OCI-LY3 (cell line): ENCODE data around the gene ESRRG.

Experiments used
- H2AFZ ChIP-seq: fragments of 200-600, 300-600 bp; shearing (Covaris generic); 2 replicates; pipeline ENCODE4 v1.6.0; 2014; ENCODE audit warnings: antibody characterized with exemption, low read depth, low read length
- H3K27ac ChIP-seq: fragments of 200-600, 300-600 bp; sonication (generic); 2 replicates; pipeline ENCODE4 v1.5.1; 2014; ENCODE audit warnings: mild to moderate bottlenecking, low read length, moderate library complexity, mixed read lengths
- H3K27me3 ChIP-seq: fragments of 200-600, 300-600 bp; sonication (generic); 2 replicates; pipeline ENCODE4 v1.6.1; 2014; ENCODE audit warnings: low read depth, low read length, mixed read lengths
- H3K36me3 ChIP-seq: fragments of 200-600, 300-600 bp; sonication (generic); replicated peaks from 2 replicates; pipeline ENCODE3; 2014; ENCODE audit warnings: low read depth, low read length, mixed read lengths
- H3K4me1 ChIP-seq: fragments of 300-600, 200-600 bp; sonication (generic); 2 replicates; pipeline ENCODE4 v1.6.1; 2014; ENCODE audit warnings: low read length, mixed read lengths
- H3K4me2 ChIP-seq: fragments of 200-600, 300-600 bp; sonication (generic); 2 replicates; pipeline ENCODE4 v1.6.1; 2014; ENCODE audit warnings: low read length, mixed read lengths
- H3K4me3 ChIP-seq: fragments of 300-600, 200-600 bp; sonication (generic); 2 replicates; pipeline ENCODE4 v1.5.1; 2014; ENCODE audit warnings: antibody characterized with exemption, mild to moderate bottlenecking, low read length, moderate library complexity
- H3K79me2 ChIP-seq: fragments of 300-600, 200-600 bp; shearing (Covaris generic); 2 replicates; pipeline ENCODE4 v1.6.1; 2014; ENCODE audit warnings: mild to moderate bottlenecking, low read length, mixed read lengths
- H3K9ac ChIP-seq: fragments of 300-600, 200-600 bp; shearing (Covaris generic); 2 replicates; pipeline ENCODE4 v1.6.0; 2014; ENCODE audit warnings: mild to moderate bottlenecking, low read length, moderate library complexity
- H3K9me3 ChIP-seq: fragments of 200-600, 300-600 bp; shearing (Covaris generic); 2 replicates; pipeline ENCODE4 v1.6.1; 2014; ENCODE audit warnings: low read length, mixed read lengths; ENCODE audit not compliant: insufficient read depth
- H4K20me1 ChIP-seq: fragments of 200-600, 300-600 bp; sonication (generic); 2 replicates; pipeline ENCODE4 v1.6.1; 2016; ENCODE audit warnings: low read length, mixed read lengths; ENCODE audit not compliant: insufficient read depth
- EZH2phosphoT487 ChIP-seq: fragments of 200-600 bp; shearing (Covaris generic); IDR thresholded peaks from 2 replicates; pipeline ENCODE4 v1.6.1; 2018; ENCODE audit warnings: antibody characterized with exemption, mixed run types, low read depth
- TF ChIP-seq, protein P1 (sequence below): fragments of 200-600, 300-600 bp; sonication (generic); IDR thresholded peaks from 2 replicates; pipeline ENCODE4 v1.5.1; 2014; ENCODE audit warnings: antibody characterized with exemption, low read length, low read depth

The ESRRG gene

DNA sequence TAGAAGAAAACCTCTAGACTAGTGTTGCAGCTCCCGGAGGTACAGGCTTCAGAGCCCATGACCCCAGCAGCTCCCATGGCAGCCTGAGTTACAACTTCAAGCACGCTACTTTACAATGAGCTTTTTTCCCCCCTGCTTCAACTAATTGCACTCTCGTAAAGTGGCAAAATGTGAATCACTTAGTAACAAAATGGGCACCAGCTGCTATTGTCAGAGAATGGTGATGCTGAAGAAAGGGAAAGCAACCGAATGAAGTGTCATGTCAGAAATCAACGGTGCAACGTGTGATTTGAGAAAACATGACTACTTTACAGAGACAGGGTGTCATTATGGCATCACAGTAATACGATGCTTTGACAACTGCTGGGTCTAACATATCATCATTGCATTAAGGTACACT lies 40.5 kb downstream of the ESRRG start:
- Histone ChIP-seq H3K9ac (no peak overlapping the region), H3K4me1 (no peaks in the 10 kb centered on the region), H3K27me3 (no peaks in the 10 kb centered on the region)

DNA sequence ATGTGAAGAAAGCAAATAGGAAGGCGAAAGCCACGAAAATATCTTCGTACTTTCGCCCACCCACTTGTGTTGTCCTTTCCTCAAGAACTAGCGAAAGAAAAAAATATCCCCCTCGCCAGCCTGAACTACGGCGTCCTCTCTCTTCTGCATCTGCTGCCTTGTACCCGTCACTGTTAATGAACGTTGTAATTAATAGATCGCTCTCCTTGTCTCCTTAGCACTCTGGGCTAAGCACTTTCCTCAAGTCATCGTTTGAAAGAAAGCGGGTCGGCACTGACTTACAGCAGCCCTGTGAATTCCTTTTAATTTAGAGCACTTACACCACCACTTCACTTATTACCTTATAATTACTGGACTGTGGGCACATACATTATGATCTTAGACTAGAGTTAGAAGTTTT lies 44.1 kb downstream of the ESRRG start:
- Histone ChIP-seq H3K79me2 (no peaks in the 10 kb centered on the region), H3K4me2 (no peak overlapping the region), H3K27ac (no peak overlapping the region), H2AFZ (no peak overlapping the region), H4K20me1 (no peaks in the 10 kb centered on the region), H3K4me1 (no peaks in the 10 kb centered on the region), H3K9me3 (no peaks in the 10 kb centered on the region), H3K27me3 (no peaks in the 10 kb centered on the region), H3K36me3 (no peaks in the 10 kb centered on the region), H3K9ac (no peak overlapping the region), H3K4me3 (no peak overlapping the region)
- TF ChIP-seq, protein P1, sequence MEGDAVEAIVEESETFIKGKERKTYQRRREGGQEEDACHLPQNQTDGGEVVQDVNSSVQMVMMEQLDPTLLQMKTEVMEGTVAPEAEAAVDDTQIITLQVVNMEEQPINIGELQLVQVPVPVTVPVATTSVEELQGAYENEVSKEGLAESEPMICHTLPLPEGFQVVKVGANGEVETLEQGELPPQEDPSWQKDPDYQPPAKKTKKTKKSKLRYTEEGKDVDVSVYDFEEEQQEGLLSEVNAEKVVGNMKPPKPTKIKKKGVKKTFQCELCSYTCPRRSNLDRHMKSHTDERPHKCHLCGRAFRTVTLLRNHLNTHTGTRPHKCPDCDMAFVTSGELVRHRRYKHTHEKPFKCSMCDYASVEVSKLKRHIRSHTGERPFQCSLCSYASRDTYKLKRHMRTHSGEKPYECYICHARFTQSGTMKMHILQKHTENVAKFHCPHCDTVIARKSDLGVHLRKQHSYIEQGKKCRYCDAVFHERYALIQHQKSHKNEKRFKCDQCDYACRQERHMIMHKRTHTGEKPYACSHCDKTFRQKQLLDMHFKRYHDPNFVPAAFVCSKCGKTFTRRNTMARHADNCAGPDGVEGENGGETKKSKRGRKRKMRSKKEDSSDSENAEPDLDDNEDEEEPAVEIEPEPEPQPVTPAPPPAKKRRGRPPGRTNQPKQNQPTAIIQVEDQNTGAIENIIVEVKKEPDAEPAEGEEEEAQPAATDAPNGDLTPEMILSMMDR: no peak
- no peak for TF ChIP-seq EZH2phosphoT487

More for the DNA sequence above, 40.5 kb downstream of the ESRRG start:
- no peak for TF ChIP-seq EZH2phosphoT487
- TF ChIP-seq, protein P1: no peak
- H3K4me3 ChIP-seq: no peak overlapping the region
- no peak overlapping the region for H3K4me2 ChIP-seq
- H3K9me3 ChIP-seq: no peaks in the 10 kb centered on the region
- no peak overlapping the region for H2AFZ ChIP-seq
- no peak overlapping the region for H3K27ac ChIP-seq
- H4K20me1 ChIP-seq: no peaks in the 10 kb centered on the region
- H3K36me3 ChIP-seq: no peaks in the 10 kb centered on the region
- no peaks in the 10 kb centered on the region for H3K79me2 ChIP-seq

DNA sequence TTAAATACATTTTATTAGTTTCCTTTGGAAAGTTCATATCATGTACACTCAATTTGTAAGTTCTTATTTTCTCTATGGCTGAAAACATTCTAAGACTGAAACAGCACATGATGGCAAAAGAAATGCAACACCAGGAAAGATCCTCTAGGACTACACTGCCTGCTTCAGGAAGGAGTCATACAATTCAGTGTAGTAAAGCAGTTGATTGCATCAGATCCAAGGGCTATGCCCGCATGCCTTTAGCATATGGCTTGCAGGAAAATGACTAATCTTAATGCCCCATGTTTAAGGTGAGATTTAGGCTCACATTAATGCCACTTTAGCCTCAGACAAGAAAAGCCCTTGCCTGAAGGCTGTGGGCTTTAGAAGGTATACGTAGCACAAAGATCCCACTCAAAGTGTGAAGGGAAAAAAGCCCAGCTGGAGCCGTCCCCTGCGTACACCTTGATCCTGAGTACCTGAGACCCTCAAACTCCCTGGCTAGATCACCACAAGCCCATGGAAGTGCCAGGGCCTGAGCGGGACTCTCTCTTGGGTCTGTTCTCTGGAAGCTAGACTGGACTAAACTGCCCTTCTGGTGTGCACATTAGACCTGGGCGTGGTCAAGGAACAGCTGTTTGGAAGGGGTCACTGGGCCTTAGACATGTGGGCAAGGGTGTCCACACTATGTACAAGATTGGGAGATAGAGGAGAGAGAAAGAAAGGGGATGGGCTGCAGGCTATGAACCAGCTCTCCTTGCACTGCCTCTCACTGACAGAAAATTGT lies 52.9 kb downstream of the ESRRG start:
- no peaks in the 10 kb centered on the region for H3K4me1 ChIP-seq

DNA sequence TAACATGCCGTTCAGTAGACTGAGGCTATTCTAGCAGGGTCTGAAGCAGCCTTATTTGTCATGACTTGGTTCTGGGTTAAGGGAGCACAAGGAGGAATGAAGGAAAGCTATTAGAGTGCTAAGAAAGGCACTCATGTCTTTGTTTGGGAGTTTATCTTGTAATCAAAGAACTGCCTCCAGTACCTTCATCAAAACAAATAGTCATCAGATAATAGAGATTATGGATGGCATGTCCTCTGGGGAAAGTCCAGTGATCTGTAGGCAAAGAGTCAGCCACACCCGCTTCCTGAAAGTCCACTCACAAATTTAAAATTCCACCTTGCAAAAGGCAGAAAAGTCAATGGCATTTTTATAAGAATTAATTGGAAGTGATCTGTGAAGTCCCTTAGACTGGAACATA lies 56.8 kb downstream of the ESRRG start:
- Histone ChIP-seq H3K27me3 (no peaks in the 10 kb centered on the region; the same call in 1 of the 2 replicates), H3K79me2 (no peaks in the 10 kb centered on the region), H3K36me3 (no peaks in the 10 kb centered on the region), H3K27ac (no peak overlapping the region), H3K4me2 (no peak overlapping the region), H3K9ac (no peak overlapping the region), H3K4me3 (no peak overlapping the region), H3K4me1 (no peaks in the 10 kb centered on the region), H2AFZ (no peak overlapping the region), H3K9me3 (no peaks in the 10 kb centered on the region), H4K20me1 (no peaks in the 10 kb centered on the region)
- no peak for TF ChIP-seq EZH2phosphoT487

More for the DNA sequence above, 52.9 kb downstream of the ESRRG start:
- no peaks in the 10 kb centered on the region for H3K79me2 ChIP-seq
- no peak overlapping the region for H3K27ac ChIP-seq
- H4K20me1 ChIP-seq: no peaks in the 10 kb centered on the region
- H3K4me3 ChIP-seq: no peak overlapping the region
- TF ChIP-seq EZH2phosphoT487: no peak
- TF ChIP-seq, protein P1: no peak
- no peaks in the 10 kb centered on the region for H3K9me3 ChIP-seq
- no peak overlapping the region for H3K4me2 ChIP-seq
- H2AFZ ChIP-seq: no peak overlapping the region
- H3K36me3 ChIP-seq: no peaks in the 10 kb centered on the region
- no peaks in the 10 kb centered on the region for H3K27me3 ChIP-seq
- H3K9ac ChIP-seq: no peak overlapping the region
